A673 (cell line): ENCODE results near the gene PSMD13. TPM values are rescaled to one million over a fixed set of nuclear protein-coding genes. Genes with fewer than 3 reads are reported as not detected.

Experiments
- BruUV-seq: library from RNA; stranded (reverse); fragments of 400-500 nt; replicated peaks from 2 replicates; lab custom pipeline; 2021; lab: Mats Ljungman, UMichigan
- CTCF ChIA-PET: fragments of 300-600 bp; sonication (Branson Sonifier 250); formaldehyde crosslinking; loops from one replicate; lab custom pipeline; 2022; ENCODE audit warnings: antibody characterized with exemption; lab: Charles Lee
- POLR2A ChIA-PET: fragments of 300-600 bp; sonication (Branson Sonifier 250); formaldehyde crosslinking; loops from one replicate; lab custom pipeline; 2022; ENCODE audit warnings: antibody characterized with exemption; ENCODE audit not compliant: low non-redundant PET; lab: Charles Lee
- DNase-seq: peaks from one replicate; pipeline ENCODE4 v3.0.0-alpha.2; 2015; ENCODE audit warnings: low spot score
- H3K27ac ChIP-seq: fragments of 200-600 bp; sonication (generic); 2 replicates; pipeline ENCODE4 v1.5.1; 2016; ENCODE audit warnings: mixed run types, low read depth, mild to moderate bottlenecking, mixed read lengths, antibody characterized with exemption, low read length; ENCODE audit not compliant: poor library complexity, severe bottlenecking
- H3K27me3 ChIP-seq: fragments of 200-600 bp; sonication (generic); replicated peaks from 2 replicates; pipeline ENCODE4 v1.6.1; 2017; ENCODE audit warnings: mixed run types, low read depth, mild to moderate bottlenecking, mixed read lengths, antibody characterized with exemption, low read length; ENCODE audit not compliant: insufficient read depth, poor library complexity
- H3K36me3 ChIP-seq: fragments of 200-600 bp; sonication (generic); 2 replicates; pipeline ENCODE4 v1.6.1; 2016; ENCODE audit warnings: mixed run types, mild to moderate bottlenecking, mixed read lengths, antibody characterized with exemption, low read length; ENCODE audit not compliant: insufficient read depth, poor library complexity, severe bottlenecking
- H3K4me1 ChIP-seq: fragments of 200-600 bp; sonication (generic); 2 replicates; pipeline ENCODE4 v1.6.1; 2017; ENCODE audit warnings: mixed run types, mild to moderate bottlenecking, mixed read lengths, antibody characterized with exemption, low read length; ENCODE audit not compliant: insufficient read depth, poor library complexity, severe bottlenecking
- H3K4me3 ChIP-seq: fragments of 200-600 bp; sonication (generic); 2 replicates; pipeline ENCODE4 v1.5.1; 2016; ENCODE audit warnings: low read depth, mixed run types, mild to moderate bottlenecking, mixed read lengths, low read length; ENCODE audit not compliant: poor library complexity, severe bottlenecking
- H3K9me3 ChIP-seq: fragments of 200-600 bp; sonication (generic); 2 replicates; pipeline ENCODE4 v1.6.1; 2016; ENCODE audit warnings: mixed run types, low read depth, mild to moderate bottlenecking, mixed read lengths, antibody characterized with exemption, low read length; ENCODE audit not compliant: poor library complexity, severe bottlenecking
- CTCF ChIP-seq: fragments of 300-800, 200-600 bp; sonication (generic); conservative IDR thresholded peaks from 2 replicates; pipeline ENCODE4 v1.5.1; 2017; ENCODE audit warnings: low read depth, mild to moderate bottlenecking, antibody characterized with exemption, low read length, moderate library complexity, mixed read lengths
- EZH2 ChIP-seq: fragments of 200-600 bp; sonication (generic); IDR thresholded peaks from 2 replicates; pipeline ENCODE4 v1.6.1; 2017; ENCODE audit warnings: borderline replicate concordance, low read depth, mild to moderate bottlenecking, mixed read lengths, antibody characterized with exemption, low read length; ENCODE audit not compliant: poor library complexity, severe bottlenecking
- intact Hi-C: fragments of 100-400 bp; cut with micrococcal nuclease; formaldehyde crosslinking; loops from one replicate; pipeline ENCODE4 v1.10.0; 2022; ENCODE audit not compliant: unreplicated experiment
- total RNA-seq: library from RNA; stranded (reverse); gene quantifications from 2 replicates; pipeline ENCODE4 v1.2.3, GENCODE V29; 2021

The PSMD13 gene
- total RNA-seq, 1 experiment from 2014 or later: 199 TPM

- ChIA-PET POLR2A (no interaction called here), CTCF (no interaction called here)
- no TSS peak for BruUV-seq
- Histone ChIP-seq H3K9me3 (no peaks in the 10 kb centered on the region), H3K27me3 (no peaks in the 10 kb centered on the region), H3K4me1 (peaks cover 22% of the 10 kb centered on the region), H3K36me3 (peaks cover 61% of the 10 kb centered on the region), H3K4me3 (no peak overlapping the region), H3K27ac (no peak overlapping the region)
- intact Hi-C loops: no loop called here
- no peak for TF ChIP-seq CTCF
- TF ChIP-seq EZH2: no peak
- no peak for DNase-seq
These were observed 25.0 kb upstream of the PSMD13 start for GRCh38 chr11:211741-212140.

GRCh38 chr11:212150-213100 lies 24.4 kb upstream of the PSMD13 start:
- Histone ChIP-seq H3K27me3 (no peaks in the 10 kb centered on the region), H3K4me3 (no peak overlapping the region), H3K36me3 (peaks cover 61% of the 10 kb centered on the region), H3K27ac (no peak overlapping the region), H3K9me3 (no peaks in the 10 kb centered on the region), H3K4me1 (peaks cover 28% of the 10 kb centered on the region)
- TF ChIP-seq CTCF (no peak), EZH2 (no peak)
- BruUV-seq: no TSS peak
- ChIA-PET POLR2A (no interaction called here), CTCF (no interaction called here)
- intact Hi-C loops: no loop called here
- no peak for DNase-seq

GRCh38 chr11:213111-213510 lies 23.7 kb upstream of the PSMD13 start:
- Histone ChIP-seq H3K36me3 (peaks cover 61% of the 10 kb centered on the region), H3K27me3 (no peaks in the 10 kb centered on the region), H3K4me1 (peaks cover 34% of the 10 kb centered on the region), H3K27ac (no peak overlapping the region), H3K4me3 (no peak overlapping the region), H3K9me3 (no peaks in the 10 kb centered on the region)
- ChIA-PET POLR2A (no interaction called here), CTCF (no interaction called here)
- DNase-seq: no peak
- BruUV-seq: no TSS peak
- TF ChIP-seq CTCF: no peak
- no peak for TF ChIP-seq EZH2
- intact Hi-C loops: no loop called here
